HG03558 (cell line): ENCODE measurements around the gene TMEM238L.

Experiments
- ATAC-seq: cut with Tn5 transposase; IDR thresholded peaks from one replicate; pipeline ENCODE4 v1.9.1; 2021; ENCODE audit warnings: moderate number of reproducible peaks; ENCODE audit not compliant: unreplicated experiment; ENCODE audit errors: extremely low read depth

TMEM238L gene

DNA sequence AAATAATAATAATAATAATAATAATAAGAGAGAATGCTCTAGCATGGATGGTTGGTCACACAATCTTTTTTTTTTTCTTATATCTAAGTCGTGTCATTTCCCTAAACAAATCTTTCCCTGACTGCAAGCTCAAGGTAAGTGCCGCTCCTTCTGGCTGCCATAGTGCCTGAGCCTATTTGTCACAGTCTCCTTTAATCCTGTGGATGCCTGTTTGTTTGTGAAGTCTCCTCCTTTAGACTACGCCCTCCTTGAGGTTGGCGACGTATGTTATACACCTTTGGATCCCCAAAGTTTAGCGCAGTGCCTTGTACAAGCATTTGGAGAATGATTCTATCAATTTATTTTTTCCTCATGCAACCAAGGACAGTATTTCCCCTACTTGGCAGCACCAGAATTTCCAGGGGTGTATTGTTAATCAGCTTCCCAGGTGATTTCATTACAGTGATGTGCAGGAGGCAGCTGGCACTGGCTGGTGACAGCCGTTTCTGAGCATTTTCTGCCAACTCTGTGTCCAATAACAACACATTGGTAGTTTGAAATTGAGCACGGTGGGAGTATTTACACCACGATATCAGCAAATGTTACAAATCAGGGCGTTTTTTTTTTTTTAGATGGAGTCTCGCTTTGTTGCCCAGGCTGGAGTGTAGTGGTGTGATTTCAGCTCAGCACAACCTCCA is 26.6 kb downstream of the TMEM238L start:
- no peak for ATAC-seq

- ATAC-seq = no peak
These were observed 27.5 kb downstream of the TMEM238L start for GRCh38 chr17:10776381-10776780.

- no peak for ATAC-seq
These were observed 28.1 kb downstream of the TMEM238L start for GRCh38 chr17:10775740-10776356.

- ATAC-seq = no peak
These were observed 28.8 kb downstream of the TMEM238L start for GRCh38 chr17:10775058-10775457.

GRCh38 chr17:10773391-10773790 is 30.5 kb downstream of the TMEM238L start:
- ATAC-seq = no peak

DNA sequence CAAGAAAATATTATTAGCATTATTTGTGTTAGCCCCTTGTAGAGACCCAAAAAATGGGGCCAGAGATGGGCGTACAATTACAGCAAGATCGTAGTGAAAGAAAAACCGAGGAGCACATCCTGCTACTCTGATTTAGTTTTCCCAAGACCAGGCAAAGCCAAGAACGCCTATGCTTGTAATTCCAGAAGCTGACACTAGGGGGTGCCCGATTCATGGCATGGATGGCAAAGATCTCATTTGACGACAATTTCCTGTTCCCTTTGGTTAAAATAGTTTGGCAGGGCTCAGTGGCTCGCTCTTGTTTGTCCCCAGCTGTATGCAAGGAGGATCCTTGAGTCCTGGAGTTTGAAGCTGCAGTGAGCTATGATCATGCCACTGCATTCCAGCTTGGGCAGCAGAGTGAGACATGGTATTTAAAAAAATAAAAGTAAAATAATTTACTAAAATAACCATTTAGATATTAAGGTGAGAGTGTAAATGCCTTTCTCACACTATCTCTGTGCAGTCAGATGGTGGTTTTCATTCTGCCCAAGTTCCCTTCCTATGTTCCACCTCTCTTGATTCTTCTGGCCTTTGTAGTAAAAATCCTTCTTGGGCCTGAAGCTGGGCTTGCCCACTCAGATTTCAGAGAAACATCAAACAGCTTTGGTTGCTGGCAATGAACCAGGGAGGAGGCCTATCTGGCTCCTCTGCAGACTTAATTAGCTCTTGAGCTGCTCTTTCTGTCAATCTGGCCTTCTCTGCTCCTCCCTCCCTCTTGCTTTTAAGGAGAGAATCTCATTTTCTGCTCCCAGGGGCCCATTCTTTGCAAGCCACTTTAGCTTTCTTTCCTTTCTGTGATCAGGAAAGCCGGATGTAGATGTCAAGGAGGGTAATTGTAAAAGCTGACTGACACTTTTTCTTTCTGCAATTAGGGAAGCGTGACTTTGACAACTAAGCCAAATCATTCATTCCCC is 31.2 kb downstream of the TMEM238L start:
- no peak for ATAC-seq

DNA sequence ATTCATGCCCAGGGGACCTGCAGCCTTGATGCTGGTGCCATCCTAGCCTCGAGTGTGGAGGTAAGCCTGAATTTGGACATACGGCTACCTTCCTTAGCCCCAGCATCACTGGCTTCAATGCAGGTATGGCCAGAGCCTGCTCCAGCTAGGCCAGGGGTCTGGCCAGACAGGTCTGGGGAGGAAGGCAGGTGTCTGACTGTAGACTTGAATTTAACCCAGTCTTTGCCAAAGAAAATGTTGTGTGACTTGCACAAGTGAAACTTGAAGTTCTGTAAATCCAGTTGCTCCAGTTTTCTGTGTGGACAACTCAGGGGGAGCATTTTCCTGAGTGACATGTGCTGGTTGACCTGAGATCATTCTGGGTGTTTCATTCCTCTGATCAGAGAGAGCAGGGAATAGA is 32.8 kb downstream of the TMEM238L start:
- no peak for ATAC-seq

GRCh38 chr17:10769840-10770239 is 34.1 kb downstream of the TMEM238L start:
- ATAC-seq = no peak

DNA sequence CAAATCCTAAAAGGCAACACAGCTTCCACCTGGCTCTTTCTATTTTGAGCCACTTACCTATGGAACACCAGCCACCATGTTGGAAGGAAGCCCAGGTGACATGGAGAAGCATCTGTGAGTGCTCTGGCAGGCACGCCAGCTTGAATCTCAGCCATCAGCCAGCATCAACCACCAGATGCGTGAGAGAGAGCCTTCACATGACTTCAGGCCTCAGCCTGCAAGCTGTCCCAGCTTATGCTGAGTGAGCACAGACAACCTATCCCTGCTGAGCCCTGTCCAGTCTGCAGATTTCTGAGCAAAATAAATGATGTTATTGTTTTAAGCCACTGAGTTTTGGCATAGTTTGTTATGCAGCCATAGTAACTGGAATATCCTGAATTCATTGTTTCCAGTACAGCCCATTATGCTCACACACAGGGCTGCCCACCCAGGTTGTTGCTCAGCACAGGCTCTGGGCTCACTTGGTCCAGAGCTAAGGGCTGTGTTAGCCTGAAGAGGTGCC is 35.1 kb downstream of the TMEM238L start:
- no peak for ATAC-seq

GRCh38 chr17:10767232-10767631 is 36.7 kb downstream of the TMEM238L start:
- ATAC-seq = no peak

GRCh38 chr17:10762037-10762436 is 41.9 kb downstream of the TMEM238L start:
- no peak for ATAC-seq

DNA sequence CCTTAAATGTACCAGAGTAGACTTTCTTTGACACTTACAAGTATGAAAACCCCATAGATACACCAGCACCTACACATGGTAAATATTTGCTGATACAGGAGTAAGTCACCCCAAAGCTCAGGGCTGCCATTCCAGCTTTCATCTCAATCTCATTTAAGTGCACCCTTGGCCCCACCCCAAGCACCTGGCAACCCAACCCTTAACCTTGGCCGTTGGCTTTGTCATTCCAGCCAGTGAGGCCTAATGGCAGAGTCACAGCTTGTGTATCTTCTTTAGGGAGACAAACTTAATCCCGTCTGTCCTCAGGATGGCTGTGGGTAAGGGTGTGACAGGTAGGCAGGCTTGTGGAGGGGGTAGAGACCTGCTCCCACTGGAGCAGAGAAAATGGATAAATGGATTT is 42.6 kb downstream of the TMEM238L start:
- no peak for ATAC-seq

DNA sequence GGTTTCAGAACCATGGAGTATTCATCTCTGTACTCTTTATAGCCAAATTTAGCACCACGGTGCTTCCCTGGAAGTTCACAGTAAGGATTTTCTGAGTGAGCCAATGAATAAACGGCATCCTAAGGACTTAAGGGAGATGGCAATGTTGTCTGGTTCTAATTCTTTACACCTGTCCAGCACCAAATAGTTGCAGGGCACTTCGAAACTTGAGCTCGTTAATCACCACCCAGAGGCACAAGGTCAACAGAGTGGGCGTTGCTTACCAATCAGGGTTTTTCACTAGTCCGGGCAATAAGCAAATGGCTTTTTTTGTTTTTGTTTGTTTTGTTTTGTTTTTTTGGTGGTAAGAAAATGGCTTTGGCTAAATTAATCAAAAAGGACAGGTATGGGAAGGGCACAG is 45.8 kb downstream of the TMEM238L start:
- no peak for ATAC-seq

- no peak for ATAC-seq
These were observed 46.3 kb downstream of the TMEM238L start for GRCh38 chr17:10757647-10758046.

DNA sequence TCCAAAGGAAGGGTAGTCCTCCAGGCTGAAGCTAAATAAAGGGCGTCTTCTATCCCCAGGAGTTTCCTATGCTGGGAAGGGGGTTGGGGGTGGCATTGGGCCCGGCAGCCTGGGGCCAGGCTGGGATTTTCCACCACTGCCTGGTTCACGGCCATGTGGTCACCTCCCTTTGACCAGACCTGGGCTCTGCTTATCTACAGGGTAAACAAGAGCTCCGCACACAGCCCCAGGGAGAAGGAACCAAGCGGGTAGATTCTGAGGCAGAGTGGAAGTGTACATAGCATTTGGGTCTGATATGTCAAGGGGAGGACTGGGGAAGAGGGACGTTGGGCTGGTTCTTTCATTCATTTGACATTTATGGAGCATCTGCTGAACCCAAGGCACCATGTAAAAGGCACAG is 46.8 kb downstream of the TMEM238L start:
- ATAC-seq = no peak

GRCh38 chr17:10756619-10757018 is 47.3 kb downstream of the TMEM238L start:
- ATAC-seq = no peak

- ATAC-seq = no peak
These were observed 47.7 kb downstream of the TMEM238L start for GRCh38 chr17:10756185-10756584.

- ATAC-seq = no peak
These were observed 48.2 kb downstream of the TMEM238L start for GRCh38 chr17:10755592-10756127.

DNA sequence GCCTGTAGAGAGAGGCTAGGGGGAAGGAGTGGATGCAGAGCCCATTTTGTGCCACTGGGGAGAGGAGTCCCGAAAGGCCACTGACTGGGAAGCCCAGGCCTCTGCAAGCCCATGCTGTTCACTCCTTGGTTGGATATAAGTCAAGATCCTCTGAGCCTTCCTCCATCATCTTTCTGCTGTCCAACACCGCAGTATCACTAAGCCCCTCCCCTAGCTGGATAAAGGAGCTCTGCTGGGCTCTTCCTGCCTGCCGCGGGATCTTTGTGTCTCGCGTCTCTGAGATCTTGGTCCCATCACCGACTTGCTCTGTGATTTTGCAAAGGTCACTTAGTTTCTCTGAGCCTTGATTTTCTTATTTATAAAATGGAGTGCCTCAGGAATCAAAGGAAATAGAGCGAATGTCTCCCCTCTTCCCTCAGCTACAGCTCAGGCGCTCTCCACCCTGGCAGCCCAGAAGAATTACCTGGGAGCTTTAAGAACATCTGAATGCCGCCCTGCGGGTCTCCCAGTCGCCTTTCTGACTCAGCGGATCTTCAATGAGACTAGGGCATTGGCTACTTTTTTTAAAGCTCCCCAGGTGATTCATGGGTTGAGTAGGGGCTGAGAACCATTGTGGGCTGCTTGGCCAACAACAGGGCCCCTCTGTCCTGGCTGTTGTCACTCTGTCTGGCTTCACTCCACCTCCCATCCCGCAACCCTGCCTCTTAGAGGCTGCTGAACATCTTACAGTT is 48.9 kb downstream of the TMEM238L start:
- no peak for ATAC-seq

GRCh38 chr17:10754109-10754508 is 49.8 kb downstream of the TMEM238L start:
- ATAC-seq = no peak
